HEK293 (cell line): ENCODE measurements around the gene PBX2.
"Not testable (repeated sequence)": the region's sequence is repeated elsewhere in the genome, so short reads cannot be mapped to it uniquely, and the experiment has no call there.

ENCODE experiments used
- CTCF ChIP-seq: fragments of 450-650 bp; formaldehyde crosslinking; IDR thresholded peaks from 2 replicates; pipeline ENCODE4 v1.5.1; 2016; ENCODE audit warnings: missing biosample characterization, missing genetic modification characterization
- KLF16 ChIP-seq: fragments of 450-650 bp; formaldehyde crosslinking; IDR thresholded peaks from 2 replicates; pipeline ENCODE4 v1.5.1; 2017; ENCODE audit warnings: missing biosample characterization, missing genetic modification characterization
- MZF1 ChIP-seq: fragments of 450-650 bp; formaldehyde crosslinking; IDR thresholded peaks from 2 replicates; pipeline ENCODE4 v1.5.1; 2017; ENCODE audit warnings: missing biosample characterization, missing genetic modification characterization, borderline replicate concordance
- ZEB2 ChIP-seq: fragments of 450-650 bp; formaldehyde crosslinking; IDR thresholded peaks from 2 replicates; pipeline ENCODE4 v1.5.1; 2016; ENCODE audit warnings: missing biosample characterization, missing genetic modification characterization
- ZNF335 ChIP-seq: fragments of 450-650 bp; formaldehyde crosslinking; conservative IDR thresholded peaks from 2 replicates; pipeline ENCODE4 v1.5.1; 2016; ENCODE audit warnings: missing biosample characterization, missing genetic modification characterization
- ZNF398 ChIP-seq: fragments of 450-650 bp; formaldehyde crosslinking; IDR thresholded peaks from 2 replicates; pipeline ENCODE4 v1.5.1; 2017; ENCODE audit warnings: missing biosample characterization, missing genetic modification characterization
- ZNF423 ChIP-seq: fragments of 450-650 bp; formaldehyde crosslinking; IDR thresholded peaks from 2 replicates; pipeline ENCODE4 v1.5.1; 2016; ENCODE audit warnings: missing biosample characterization, missing genetic modification characterization
- ZNF510 ChIP-seq: fragments of 450-650 bp; formaldehyde crosslinking; IDR thresholded peaks from 2 replicates; pipeline ENCODE4 v1.5.1; 2018; ENCODE audit warnings: mild to moderate bottlenecking, missing genetic modification characterization, missing biosample characterization; ENCODE audit not compliant: insufficient replicate concordance
- ZNF548 ChIP-seq: fragments of 450-650 bp; formaldehyde crosslinking; IDR thresholded peaks from 2 replicates; pipeline ENCODE4 v1.5.1; 2016; ENCODE audit warnings: missing biosample characterization, missing genetic modification characterization
- ZNF677 ChIP-seq: fragments of 450-650 bp; IDR thresholded peaks from 2 replicates; pipeline ENCODE4 v1.5.0; 2018; ENCODE audit warnings: missing biosample characterization, mild to moderate bottlenecking, missing genetic modification characterization, moderate library complexity

- not testable (repeated sequence) for TF ChIP-seq ZNF510; CTCF; ZNF335 (tag by site-specific recombination); MZF1 (tag by site-specific recombination); ZEB2 (tag by site-specific recombination); ZNF423 (tag by site-specific recombination); ZNF548 (tag by site-specific recombination); KLF16 (tag by site-specific recombination); ZNF677 (tag by site-specific recombination)
- 0 out of 2 replicates have a peak, but pooled peaks have one; percentile 27 for TF ChIP-seq ZNF398 (tag by site-specific recombination)
Observed at GRCh38 chr6:32185681-32186131, 4.3 kb downstream of the PBX2 start.
